ENCODE measurements around the gene DMC1. TPM values are rescaled to one million over a fixed set of nuclear protein-coding genes. Genes with fewer than 3 reads are reported as not detected.

Gene DMC1
- total and polyA plus RNA-seq, 10 of the 15 experiments (the other 5 are each of a cell fraction or from before 2014, with no cell fraction given), result 1.0 to 21.0 (median 4.5) TPM

GRCh38 chr22:38612217-38613006, 42.4 kb upstream of the DMC1 start (continued):
- TF ChIP-seq DPF2 (IDR thresholded peaks at IDR 0.05), result no peak
- TF ChIP-seq SRF (IDR thresholded peaks at IDR 0.05; ENCODE audit: low read depth in 2 of 2, low read length in 2 of 2), result no peak
- no peak for TF ChIP-seq TCF7 (IDR thresholded peaks at IDR 0.05; ENCODE audit: borderline replicate concordance)
- TF ChIP-seq SIX5 (IDR thresholded peaks at IDR 0.05; ENCODE audit: low read depth, low read length, severe bottlenecking), result no peak

DNA sequence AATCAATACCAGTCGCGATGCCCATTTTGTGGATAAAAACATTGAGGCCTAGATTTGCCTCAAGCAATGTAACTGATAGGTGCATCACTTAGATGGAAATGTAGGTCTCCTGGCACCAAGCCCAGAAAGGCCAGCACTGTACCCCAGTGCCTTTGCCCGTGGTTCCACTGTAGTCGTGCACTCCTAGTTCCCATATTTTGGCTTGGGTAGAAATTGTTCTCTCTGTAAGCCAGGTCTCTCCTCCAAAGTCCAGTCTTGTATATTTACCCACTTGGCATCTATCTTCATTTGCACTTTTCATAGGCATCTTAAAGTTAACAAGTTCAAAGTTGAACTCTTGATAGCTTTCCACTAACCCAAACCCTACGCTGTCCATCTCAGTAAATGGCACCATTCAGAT, 41.6 kb upstream of the DMC1 start:
- H3K4me3 ChIP-seq, result no peak overlapping the region
- H3K27me3 ChIP-seq (replicated peaks in 1 of 2; ENCODE audit: control insufficient read depth in 2 of 2, insufficient read depth in 2 of 2, low read length in 1 of 2), result no peaks in the 10 kb centered on the region
- 67% methylated on average over 5 of the region's 5 CpGs for WGBS (ENCODE audit: insufficient coverage, insufficient replicate concordance, low lambda C conversion rate, missing lambda C conversion rate)
- in situ Hi-C loops (cut with MboI), result no loop called here
- ATAC-seq, result no peak
- intact Hi-C loops (cut with micrococcal nuclease; ENCODE audit: unreplicated experiment), result no loop called here
- no peak overlapping the region for H3K27ac ChIP-seq (ENCODE audit: control insufficient read depth, insufficient read depth)
- no peak for DNase-seq (ENCODE audit: low read depth, low spot score)
- H3K9ac ChIP-seq (ENCODE audit: control insufficient read depth, insufficient read depth, low read length), result no peak overlapping the region
- no peak for FAIRE-seq
- no peaks in the 10 kb centered on the region for H3K9me3 ChIP-seq (replicated peaks; ENCODE audit: control insufficient read depth, insufficient read depth, low read length)
- H3K4me1 ChIP-seq (ENCODE audit: control insufficient read depth, insufficient read depth, low read length), result no peaks in the 10 kb centered on the region
- H3K79me2 ChIP-seq (ENCODE audit: control insufficient read depth, insufficient read depth, low read length), result no peaks in the 10 kb centered on the region
- CTCF ChIA-PET, result no interaction called here
- no TSS peak for BruUV-seq (replicated peaks)
- no peak overlapping the region for H2AFZ ChIP-seq (ENCODE audit: control insufficient read depth, low read depth, low read length)
- TF ChIP-seq, protein P1, sequence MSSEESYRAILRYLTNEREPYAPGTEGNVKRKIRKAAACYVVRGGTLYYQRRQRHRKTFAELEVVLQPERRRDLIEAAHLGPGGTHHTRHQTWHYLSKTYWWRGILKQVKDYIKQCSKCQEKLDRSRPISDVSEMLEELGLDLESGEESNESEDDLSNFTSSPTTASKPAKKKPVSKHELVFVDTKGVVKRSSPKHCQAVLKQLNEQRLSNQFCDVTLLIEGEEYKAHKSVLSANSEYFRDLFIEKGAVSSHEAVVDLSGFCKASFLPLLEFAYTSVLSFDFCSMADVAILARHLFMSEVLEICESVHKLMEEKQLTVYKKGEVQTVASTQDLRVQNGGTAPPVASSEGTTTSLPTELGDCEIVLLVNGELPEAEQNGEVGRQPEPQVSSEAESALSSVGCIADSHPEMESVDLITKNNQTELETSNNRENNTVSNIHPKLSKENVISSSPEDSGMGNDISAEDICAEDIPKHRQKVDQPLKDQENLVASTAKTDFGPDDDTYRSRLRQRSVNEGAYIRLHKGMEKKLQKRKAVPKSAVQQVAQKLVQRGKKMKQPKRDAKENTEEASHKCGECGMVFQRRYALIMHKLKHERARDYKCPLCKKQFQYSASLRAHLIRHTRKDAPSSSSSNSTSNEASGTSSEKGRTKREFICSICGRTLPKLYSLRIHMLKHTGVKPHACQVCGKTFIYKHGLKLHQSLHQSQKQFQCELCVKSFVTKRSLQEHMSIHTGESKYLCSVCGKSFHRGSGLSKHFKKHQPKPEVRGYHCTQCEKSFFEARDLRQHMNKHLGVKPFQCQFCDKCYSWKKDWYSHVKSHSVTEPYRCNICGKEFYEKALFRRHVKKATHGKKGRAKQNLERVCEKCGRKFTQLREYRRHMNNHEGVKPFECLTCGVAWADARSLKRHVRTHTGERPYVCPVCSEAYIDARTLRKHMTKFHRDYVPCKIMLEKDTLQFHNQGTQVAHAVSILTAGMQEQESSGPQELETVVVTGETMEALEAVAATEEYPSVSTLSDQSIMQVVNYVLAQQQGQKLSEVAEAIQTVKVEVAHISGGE (CRISPR knock-in tag; IDR thresholded peaks at IDR 0.05), result no peak
- POLR2A ChIA-PET, result no interaction called here
- H3K36me3 ChIP-seq (ENCODE audit: control insufficient read depth in 2 of 2, insufficient read depth in 2 of 2, low read length in 1 of 2), result no peaks in the 10 kb centered on the region
- H3K4me2 ChIP-seq (ENCODE audit: control insufficient read depth, insufficient read depth), result no peak overlapping the region
- RAD21 ChIA-PET (ENCODE audit: unreplicated experiment), result no interaction called here
- SMC1A ChIA-PET (ENCODE audit: uncharacterized antibody, unreplicated experiment), result no interaction called here
- no peaks in the 10 kb centered on the region for H4K20me1 ChIP-seq (ENCODE audit: control insufficient read depth, insufficient read depth)

Measured in GM12878 (cell line).